ENCODE data around the gene CYB561.

The CYB561 gene

GRCh38 chr17:63445954-63446752 lies at the start of gene CYB561:
Gene CYB561, minus strand, starts transcription at chr17:63446306. Its CDS starts 8,759 bp downstream, at chr17:63437547.
- DNase-seq, result peak; percentile 34 to 40

- no peak for DNase-seq
These were observed 49.4 kb upstream of the CYB561 start for GRCh38 chr17:63495491-63495890.

GRCh38 chr17:63494300-63494928 lies 48.3 kb upstream of the CYB561 start:
- DNase-seq, result no peak

- no peak for DNase-seq
These were observed 47.3 kb upstream of the CYB561 start for GRCh38 chr17:63493411-63493810.

- DNase-seq, result no peak
These were observed 46.8 kb upstream of the CYB561 start for GRCh38 chr17:63492940-63493339.

GRCh38 chr17:63491977-63492618 lies 46.0 kb upstream of the CYB561 start:
- no peak for DNase-seq

GRCh38 chr17:63491413-63491812 lies 45.3 kb upstream of the CYB561 start:
- DNase-seq, result no peak

- DNase-seq, result no peak
These were observed 44.8 kb upstream of the CYB561 start for GRCh38 chr17:63490858-63491400.

GRCh38 chr17:63490329-63490728 lies 44.2 kb upstream of the CYB561 start:
- no peak for DNase-seq

GRCh38 chr17:63489291-63489690 lies 43.2 kb upstream of the CYB561 start:
- DNase-seq, result no peak

GRCh38 chr17:63488851-63489250 lies 42.7 kb upstream of the CYB561 start:
- DNase-seq, result no peak

GRCh38 chr17:63487014-63487339 lies 40.9 kb upstream of the CYB561 start:
- no peak for DNase-seq

- no peak for DNase-seq
These were observed 40.4 kb upstream of the CYB561 start for GRCh38 chr17:63486317-63487013.

GRCh38 chr17:63483655-63484575 lies 37.8 kb upstream of the CYB561 start:
- no peak for DNase-seq

- no peak for DNase-seq
These were observed 36.9 kb upstream of the CYB561 start for GRCh38 chr17:63483038-63483437.

GRCh38 chr17:63482509-63482908 lies 36.4 kb upstream of the CYB561 start:
- no peak for DNase-seq

GRCh38 chr17:63481488-63481870 lies 35.4 kb upstream of the CYB561 start:
- no peak for DNase-seq

GRCh38 chr17:63480826-63481487 lies 34.9 kb upstream of the CYB561 start:
- DNase-seq, result no peak

- no peak for DNase-seq
These were observed 34.2 kb upstream of the CYB561 start for GRCh38 chr17:63480192-63480784.

GRCh38 chr17:63479495-63480184 lies 33.5 kb upstream of the CYB561 start:
- no peak for DNase-seq

Data from Kasumi-1 (cell line).